Measurements from ENCODE around the gene FOXB1. TPM values are rescaled to one million over a fixed set of nuclear protein-coding genes. Genes with fewer than 3 reads are reported as not detected.

The FOXB1 gene
- polyA plus RNA-seq, 1 experiment: not detected

DNA sequence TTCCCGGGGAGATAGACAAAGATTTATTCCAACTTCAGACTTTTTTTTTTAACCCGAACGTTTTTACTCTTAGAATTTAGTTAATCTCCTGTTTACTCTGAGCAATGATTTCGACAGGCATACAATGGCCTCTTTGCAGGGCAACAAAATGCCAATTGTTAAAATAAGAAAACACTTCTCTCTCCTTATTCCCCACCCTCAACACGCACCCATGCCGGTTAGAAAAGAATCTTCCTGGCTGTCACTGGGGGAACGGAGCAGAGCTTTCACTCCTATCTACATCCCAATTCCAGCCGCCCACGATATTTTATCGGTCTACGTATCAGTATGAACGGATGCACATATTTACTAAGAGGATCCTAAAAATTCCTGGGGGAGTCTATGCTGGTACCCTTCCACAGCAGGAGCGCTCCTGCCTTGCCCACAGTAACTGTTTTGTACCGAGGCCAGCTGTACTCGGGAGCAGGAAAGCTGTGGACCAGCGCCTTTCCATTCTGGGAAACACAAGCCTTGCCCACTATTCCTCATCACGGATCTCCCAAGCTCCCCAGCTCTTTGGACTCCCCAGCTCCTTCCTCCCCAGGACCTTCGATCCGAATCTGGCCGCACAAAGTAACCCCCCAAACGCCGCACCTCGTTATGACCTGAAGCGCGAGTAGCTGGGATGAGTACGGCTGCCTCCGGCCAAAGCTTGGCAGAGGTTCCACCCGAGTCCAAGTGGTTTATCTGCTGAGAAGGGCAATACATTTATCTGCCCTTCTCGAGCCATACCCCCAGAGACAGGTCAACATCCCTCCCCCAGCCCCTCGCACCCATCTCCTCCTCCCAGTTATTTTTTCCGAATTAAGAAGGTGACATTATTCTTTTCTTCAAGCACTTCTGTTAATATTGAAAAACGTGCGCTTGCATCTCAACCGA is 2.2 kb upstream of the FOXB1 start:
- POLR2A ChIA-PET: no interaction called here
- Histone ChIP-seq H3K4me3 (ENCODE audit: low read depth, low read length) (no peak overlapping the region), H3K27me3 (ENCODE audit: control insufficient read depth, insufficient read depth, low read length) (peaks cover 83% of the 10 kb centered on the region), H3K36me3 (ENCODE audit: control insufficient read depth, insufficient read depth, low read length) (no peaks in the 10 kb centered on the region)
- CTCF ChIA-PET: interaction anchor here (1.7 kb wide), 1 partner anchor 11 kb away, joined by 6 read pairs; no protein-coding TSS in a partner anchor
- no peak for DNase-seq (ENCODE audit: low read depth)
- TF ChIP-seq, protein P1, sequence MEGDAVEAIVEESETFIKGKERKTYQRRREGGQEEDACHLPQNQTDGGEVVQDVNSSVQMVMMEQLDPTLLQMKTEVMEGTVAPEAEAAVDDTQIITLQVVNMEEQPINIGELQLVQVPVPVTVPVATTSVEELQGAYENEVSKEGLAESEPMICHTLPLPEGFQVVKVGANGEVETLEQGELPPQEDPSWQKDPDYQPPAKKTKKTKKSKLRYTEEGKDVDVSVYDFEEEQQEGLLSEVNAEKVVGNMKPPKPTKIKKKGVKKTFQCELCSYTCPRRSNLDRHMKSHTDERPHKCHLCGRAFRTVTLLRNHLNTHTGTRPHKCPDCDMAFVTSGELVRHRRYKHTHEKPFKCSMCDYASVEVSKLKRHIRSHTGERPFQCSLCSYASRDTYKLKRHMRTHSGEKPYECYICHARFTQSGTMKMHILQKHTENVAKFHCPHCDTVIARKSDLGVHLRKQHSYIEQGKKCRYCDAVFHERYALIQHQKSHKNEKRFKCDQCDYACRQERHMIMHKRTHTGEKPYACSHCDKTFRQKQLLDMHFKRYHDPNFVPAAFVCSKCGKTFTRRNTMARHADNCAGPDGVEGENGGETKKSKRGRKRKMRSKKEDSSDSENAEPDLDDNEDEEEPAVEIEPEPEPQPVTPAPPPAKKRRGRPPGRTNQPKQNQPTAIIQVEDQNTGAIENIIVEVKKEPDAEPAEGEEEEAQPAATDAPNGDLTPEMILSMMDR (IDR thresholded peaks at IDR 0.05; ENCODE audit: insufficient read depth, low read depth, low read length): no peak

DNA sequence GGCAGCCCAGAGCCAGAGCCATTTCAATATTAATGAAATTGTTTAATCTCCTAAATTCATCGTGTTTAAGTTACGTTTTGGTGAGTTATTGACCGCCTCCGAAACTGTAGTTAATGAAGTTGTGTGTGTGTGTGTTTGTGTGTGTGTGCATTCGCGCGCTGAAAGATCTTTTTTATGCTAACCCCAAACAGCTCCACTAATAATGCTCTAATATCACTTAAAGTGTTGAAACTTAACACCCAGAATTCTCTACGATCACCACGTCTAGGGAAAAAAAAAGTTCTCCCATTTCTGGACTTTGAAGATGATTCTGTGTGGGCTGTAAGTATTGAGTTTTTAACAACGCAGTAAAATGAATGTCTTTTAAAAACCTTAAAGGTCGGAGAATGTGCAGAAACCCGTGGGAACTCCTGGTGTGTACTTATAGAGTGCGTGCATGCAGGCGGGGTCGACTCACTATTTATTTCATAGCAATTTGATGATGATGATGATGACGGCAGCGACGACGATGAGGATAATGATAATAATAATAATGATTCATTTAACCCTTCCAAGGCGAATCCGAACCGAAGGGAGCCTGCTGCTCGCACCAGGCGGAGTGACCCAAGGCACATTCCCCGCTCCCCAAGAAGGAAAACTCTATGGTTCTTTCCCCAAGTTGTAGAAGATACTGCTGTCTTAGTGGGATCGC is 1.4 kb upstream of the FOXB1 start:
- Histone ChIP-seq H3K36me3 (ENCODE audit: control insufficient read depth, insufficient read depth, low read length) (no peaks in the 10 kb centered on the region), H3K27me3 (ENCODE audit: control insufficient read depth, insufficient read depth, low read length) (peaks cover 76% of the 10 kb centered on the region), H3K4me3 (ENCODE audit: low read depth, low read length) (no peak overlapping the region)
- ChIA-PET POLR2A (no interaction called here), CTCF (interaction anchor here (1.7 kb wide), 1 partner anchor 10 kb away, joined by 6 read pairs; no protein-coding TSS in a partner anchor)
- DNase-seq (ENCODE audit: low read depth): no peak
- TF ChIP-seq, protein P1 (IDR thresholded peaks at IDR 0.05; ENCODE audit: insufficient read depth, low read depth, low read length): no peak

DNA sequence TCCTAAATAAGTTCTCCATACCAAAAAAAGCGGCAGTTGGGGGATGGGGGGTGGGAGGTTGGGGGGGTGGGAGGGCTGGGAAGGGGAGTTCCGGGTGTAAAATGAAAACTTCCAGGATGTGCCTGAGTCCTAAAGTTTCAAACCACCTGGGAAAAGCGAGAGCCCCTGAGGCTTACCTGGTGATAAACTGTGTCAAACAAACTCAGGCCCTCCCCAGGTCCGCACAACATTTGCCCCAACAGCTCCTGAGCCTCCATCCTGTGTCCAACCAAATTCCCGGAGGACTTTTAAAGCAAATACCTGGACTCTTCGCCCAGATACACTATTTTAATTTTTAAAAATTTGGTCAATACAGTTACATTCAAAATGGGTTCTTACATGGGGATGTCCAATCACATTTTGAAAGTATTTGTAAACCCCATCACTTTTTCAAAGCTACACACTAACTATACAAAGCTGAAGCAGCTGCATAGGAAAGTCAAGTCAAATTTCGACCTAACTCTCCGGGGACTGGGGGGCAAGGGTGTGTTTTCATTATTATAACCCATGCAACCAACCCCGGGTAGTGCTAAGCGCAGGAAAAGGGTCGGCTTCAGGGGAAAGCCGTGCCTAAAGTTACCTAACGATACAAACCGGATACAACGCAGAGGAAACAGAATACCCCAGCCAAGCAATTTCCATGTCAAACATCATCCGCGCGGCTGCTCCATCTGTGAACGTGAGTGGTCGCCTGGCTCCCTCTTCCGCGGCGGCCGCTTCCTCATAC is 685 bp upstream of the FOXB1 start:
- no peak for DNase-seq (ENCODE audit: low read depth)
- H3K27me3 ChIP-seq (ENCODE audit: control insufficient read depth, insufficient read depth, low read length): peaks cover 74% of the 10 kb centered on the region
- TF ChIP-seq, protein P1 (IDR thresholded peaks at IDR 0.05; ENCODE audit: insufficient read depth, low read depth, low read length): no peak
- H3K36me3 ChIP-seq (ENCODE audit: control insufficient read depth, insufficient read depth, low read length): no peaks in the 10 kb centered on the region
- ChIA-PET POLR2A (no interaction called here), CTCF (interaction anchor here (1.7 kb wide), 1 partner anchor 9 kb away, joined by 6 read pairs; no protein-coding TSS in a partner anchor)
- no peak overlapping the region for H3K4me3 ChIP-seq (ENCODE audit: low read depth, low read length)

DNA sequence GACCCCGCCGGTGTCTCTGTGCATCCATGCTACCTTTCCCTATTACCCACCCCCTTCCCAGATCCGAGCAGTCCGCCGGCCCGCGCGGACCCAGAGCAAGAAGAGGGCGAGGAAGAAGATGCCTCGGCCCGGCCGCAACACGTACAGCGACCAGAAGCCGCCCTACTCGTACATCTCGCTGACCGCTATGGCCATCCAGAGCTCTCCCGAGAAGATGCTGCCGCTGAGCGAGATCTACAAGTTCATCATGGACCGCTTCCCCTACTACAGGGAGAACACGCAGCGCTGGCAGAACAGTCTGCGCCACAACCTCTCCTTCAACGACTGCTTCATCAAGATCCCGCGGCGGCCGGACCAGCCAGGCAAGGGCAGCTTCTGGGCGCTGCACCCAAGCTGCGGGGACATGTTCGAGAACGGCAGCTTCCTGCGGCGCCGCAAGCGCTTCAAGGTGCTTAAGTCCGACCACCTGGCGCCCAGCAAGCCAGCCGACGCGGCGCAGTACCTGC is 788 bp downstream of the FOXB1 start:
- no peak for DNase-seq (ENCODE audit: low read depth)
- Histone ChIP-seq H3K4me3 (ENCODE audit: low read depth, low read length) (no peak overlapping the region), H3K36me3 (ENCODE audit: control insufficient read depth, insufficient read depth, low read length) (no peaks in the 10 kb centered on the region), H3K27me3 (ENCODE audit: control insufficient read depth, insufficient read depth, low read length) (peaks cover 63% of the 10 kb centered on the region)
- TF ChIP-seq, protein P1 (IDR thresholded peaks at IDR 0.05; ENCODE audit: insufficient read depth, low read depth, low read length): no peak
- ChIA-PET CTCF (no interaction called here), POLR2A (no interaction called here)
